Spinal cord (tissue), 10 donors: Measurements from ENCODE around the gene APOO. TPM values are rescaled to one million over a fixed set of nuclear protein-coding genes. Genes with fewer than 3 reads are reported as not detected.
A peak's percentile ranks its signal among the peaks of the same experiment; 100 is the strongest.

Experiments used
- DNase-seq, 6 donors: peaks; one replicate each; pipeline versions ENCODE4 v3.0.0 to v3.0.0-alpha.2; 2013 to 2015; ENCODE audit warnings: low spot score in 6 of 6, low read depth in 4 of 6
- H3K27ac ChIP-seq: one replicate; pipeline ENCODE4 v1.5.1; 2013; ENCODE audit warnings: low read depth, low read length, control low read depth
- H3K27me3 ChIP-seq: one replicate; pipeline ENCODE4 v1.6.1; 2013; ENCODE audit warnings: low read length; ENCODE audit not compliant: control insufficient read depth, insufficient read depth
- H3K36me3 ChIP-seq: one replicate; pipeline ENCODE4 v1.6.1; 2013; ENCODE audit warnings: low read length; ENCODE audit not compliant: control insufficient read depth, insufficient read depth
- H3K4me1 ChIP-seq: one replicate; pipeline ENCODE4 v1.6.1; 2013; ENCODE audit warnings: low read length; ENCODE audit not compliant: control insufficient read depth, insufficient read depth
- H3K4me3 ChIP-seq: one replicate; pipeline ENCODE4 v1.5.1; 2013; ENCODE audit warnings: low read depth, low read length, control low read depth
- H3K9me3 ChIP-seq: one replicate; pipeline ENCODE4 v1.6.1; 2013; ENCODE audit warnings: low read length; ENCODE audit not compliant: control insufficient read depth, insufficient read depth
- WGBS: methylation state at CpG from one replicate; pipeline ENCODE4 v1.1.5; 2013; ENCODE audit warnings: missing lambda C conversion rate; ENCODE audit not compliant: insufficient coverage; 5-methylcytosine and 5-hydroxymethylcytosine counted together
- long read RNA-seq, 4 donors: transcript quantifications; one replicate each; lab custom pipeline, GENCODE V29; 2026
- polyA plus RNA-seq, 2 donors: library from polyadenylated mRNA; unstranded; fragments of 120-200 nt; gene quantifications; one replicate each; pipeline ENCODE4 v1.2.1, GENCODE V29; 2013; ENCODE audit not compliant: insufficient read length in 2 of 2
- total RNA-seq, 2 donors: library from RNA; depleted of rRNA in 1 of 2; stranded (reverse); fragments of 120-200 nt in 1 of 2; fragments of >200 nt in 1 of 2; gene quantifications; one replicate each; pipeline versions ENCODE4 v1.2.3 to v1.2.4, GENCODE V29; 2013 to 2014
- donor health status: healthy.

Gene APOO
- total RNA-seq (10 to 100 TPM; 34.5 to 50.0 TPM), polyA plus RNA-seq (10 to 100 TPM; 73.3 to 79.7 TPM)
- long read RNA-seq, donor 1, transcript APOO-201 (9 exons, 1,118 nt): major isoform, 16 of 48 reads
- long read RNA-seq, donor 1, partial matches to known transcripts: 6 of 48 reads
- long read RNA-seq, donor 1, other reads (novel, unspliced or antisense): 23 of 48 reads
- long read RNA-seq, donor 2, partial matches to known transcripts: 0 of 10 reads
- long read RNA-seq, donor 2, other reads (novel, unspliced or antisense): 5 of 10 reads
- long read RNA-seq, donor 3, partial matches to known transcripts: 0 of 18 reads
- long read RNA-seq, donor 3, other reads (novel, unspliced or antisense): 12 of 18 reads
- long read RNA-seq, donor 4, transcript APOO-201 (9 exons, 1,118 nt): major isoform, 8 of 13 reads
- long read RNA-seq, donor 4, partial matches to known transcripts: 0 of 13 reads
- long read RNA-seq, donor 4, other reads (novel, unspliced or antisense): 5 of 13 reads

DNA sequence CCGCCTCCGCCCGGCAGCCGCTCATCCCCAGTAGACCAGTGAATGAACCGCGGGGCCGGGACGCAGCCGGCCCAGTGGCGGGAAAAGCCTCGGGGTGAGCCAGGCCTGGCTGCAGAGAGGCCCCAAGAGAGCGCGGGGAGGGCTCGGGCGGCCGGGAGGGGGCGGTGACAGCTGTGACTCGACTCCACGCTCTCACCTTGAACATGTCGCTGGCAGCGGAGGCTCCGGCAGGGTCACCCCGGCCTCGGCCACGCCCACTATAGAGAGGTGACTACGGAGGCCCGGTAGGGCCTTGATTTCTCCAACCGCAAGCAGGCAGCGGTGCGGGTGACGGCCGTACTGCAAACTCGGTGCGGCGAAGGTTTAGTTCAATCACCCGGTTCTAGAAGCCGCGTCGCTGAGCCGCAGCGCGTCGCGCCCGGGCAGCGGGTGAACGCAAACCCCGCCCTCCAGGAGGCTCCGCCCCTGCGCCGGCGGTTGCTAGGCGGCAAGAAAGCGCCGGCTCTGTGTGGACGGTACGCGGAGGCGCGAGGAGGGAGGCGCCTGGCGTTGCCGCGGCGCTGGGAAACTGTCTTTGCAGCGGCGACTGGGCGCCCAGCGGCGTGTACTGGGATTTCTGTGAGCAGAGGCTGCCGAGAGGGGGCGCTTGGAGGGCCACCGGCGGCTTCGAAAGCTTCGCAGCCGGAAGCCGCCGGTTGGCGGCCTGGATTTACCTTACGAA, at the start of gene APOO, which contains the start of gene CXorf58:
TSS of gene APOO (minus strand) at position 441 of the 721 bp plus-strand sequence. CDS start at position 205, 236 bp downstream.
TSS of gene CXorf58 (plus strand) at position 509 of the 721 bp plus-strand sequence. CDS start 2,297 bp downstream, outside the sequence.
- H3K27ac ChIP-seq: peak within 1 kb of the TSS; percentile 79
- no peaks in the 10 kb centered on the region for H3K9me3 ChIP-seq
- peak within 1 kb of the TSS; percentile 65 for H3K4me3 ChIP-seq
- H3K36me3 ChIP-seq: no peaks in the 10 kb centered on the region
- DNase-seq: peak in 5 of 6 donors; percentile 67 to 97 (median 78)
- WGBS: 25% methylated on average over 80 of the region's 81 CpGs
- H3K4me1 ChIP-seq: peaks cover 3% of the 10 kb centered on the region
- peaks cover 13% of the 10 kb centered on the region for H3K27me3 ChIP-seq

DNA sequence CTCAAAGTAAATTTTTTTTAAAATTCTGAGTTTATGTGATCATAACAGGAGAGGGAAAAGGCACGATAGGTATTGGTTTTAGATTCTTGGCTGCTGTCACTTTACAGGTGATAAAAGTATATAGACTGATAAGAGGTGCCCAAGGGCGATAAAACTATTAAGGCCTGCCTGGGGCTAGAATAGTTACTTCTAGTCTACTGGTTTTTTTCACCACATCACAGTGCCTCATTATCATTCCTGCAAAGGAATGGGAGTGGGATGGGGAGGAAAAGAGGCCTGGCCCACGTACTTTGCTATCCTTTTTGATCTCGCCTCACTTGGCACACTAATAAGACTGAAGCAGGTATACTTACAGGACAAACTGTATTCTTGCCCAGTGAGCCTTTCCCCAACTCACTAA, 46.7 kb upstream of the APOO start:
- peaks cover 6% of the 10 kb centered on the region for H3K27me3 ChIP-seq
- WGBS: 44% methylated on average over 1 of the region's 4 CpGs

GRCh38 chrX:23953908-23954269, 46.2 kb upstream of the APOO start:
- Histone ChIP-seq H3K9me3 (no peaks in the 10 kb centered on the region), H3K27me3 (peaks cover 6% of the 10 kb centered on the region), H3K27ac (no peak overlapping the region), H3K36me3 (no peaks in the 10 kb centered on the region), H3K4me1 (no peaks in the 10 kb centered on the region), H3K4me3 (no peak overlapping the region)
- DNase-seq: no peak
- WGBS: no CpG with 5 or more reads among the region's 11 CpGs

More for the DNA sequence above, 46.7 kb upstream of the APOO start:
- H3K9me3 ChIP-seq: no peaks in the 10 kb centered on the region
- H3K27ac ChIP-seq: no peak overlapping the region
- no peak for DNase-seq
- H3K4me1 ChIP-seq: no peaks in the 10 kb centered on the region
- H3K4me3 ChIP-seq: no peak overlapping the region
- H3K36me3 ChIP-seq: no peaks in the 10 kb centered on the region

GRCh38 chrX:23952984-23953907, 45.5 kb upstream of the APOO start:
- Histone ChIP-seq H3K27me3 (peaks cover 8% of the 10 kb centered on the region), H3K4me1 (no peaks in the 10 kb centered on the region), H3K9me3 (no peaks in the 10 kb centered on the region), H3K36me3 (no peaks in the 10 kb centered on the region), H3K4me3 (no peak overlapping the region), H3K27ac (no peak overlapping the region)
- WGBS: 61% methylated on average over 3 of the region's 9 CpGs
- no peak for DNase-seq

DNA sequence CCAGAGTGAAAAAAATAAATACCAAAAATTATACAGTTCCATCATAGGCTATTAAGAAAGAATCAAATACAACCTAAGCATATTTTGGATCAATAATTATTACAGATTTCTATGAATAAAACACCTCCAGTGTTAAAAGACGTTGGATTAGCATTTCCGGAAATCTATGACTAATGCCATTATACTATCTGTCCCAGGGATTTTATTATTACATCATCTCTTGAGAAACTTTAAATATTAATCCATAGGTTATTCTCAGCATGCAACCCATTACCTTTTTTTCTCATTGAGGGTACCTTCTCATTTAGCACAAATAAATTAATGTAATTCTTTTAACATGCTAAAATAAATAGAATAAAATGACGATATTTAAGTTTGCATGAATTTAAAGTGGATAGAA, 44.7 kb upstream of the APOO start:
- Histone ChIP-seq H3K36me3 (no peaks in the 10 kb centered on the region), H3K4me1 (no peaks in the 10 kb centered on the region), H3K27ac (no peak overlapping the region), H3K27me3 (peaks cover 8% of the 10 kb centered on the region), H3K9me3 (no peaks in the 10 kb centered on the region), H3K4me3 (no peak overlapping the region)
- no CpG with 5 or more reads among the region's 3 CpGs for whole genome bisulfite sequencing
- no peak for DNase-seq

- no peak for DNase-seq
- no peaks in the 10 kb centered on the region for H3K9me3 ChIP-seq
- H3K4me1 ChIP-seq: no peaks in the 10 kb centered on the region
- no peaks in the 10 kb centered on the region for H3K36me3 ChIP-seq
- no peak overlapping the region for H3K4me3 ChIP-seq
- peaks cover 10% of the 10 kb centered on the region for H3K27me3 ChIP-seq
- WGBS: no CpG with 5 or more reads among the region's 1 CpG
- no peak overlapping the region for H3K27ac ChIP-seq
Observed at GRCh38 chrX:23945206-23945605, 37.5 kb upstream of the APOO start.

- DNase-seq: no peak
- WGBS: no CpG with 5 or more reads among the region's 1 CpG
- no peaks in the 10 kb centered on the region for H3K9me3 ChIP-seq
- H3K27ac ChIP-seq: no peak overlapping the region
- H3K27me3 ChIP-seq: peaks cover 10% of the 10 kb centered on the region
- no peaks in the 10 kb centered on the region for H3K36me3 ChIP-seq
- H3K4me1 ChIP-seq: no peaks in the 10 kb centered on the region
- no peak overlapping the region for H3K4me3 ChIP-seq
Observed at GRCh38 chrX:23944234-23944633, 36.5 kb upstream of the APOO start.

- H3K27me3 ChIP-seq: peaks cover 8% of the 10 kb centered on the region
- no peaks in the 10 kb centered on the region for H3K9me3 ChIP-seq
- DNase-seq: no peak
- no peak overlapping the region for H3K4me3 ChIP-seq
- no CpG with 5 or more reads among the region's 1 CpG for WGBS
- H3K27ac ChIP-seq: no peak overlapping the region
- no peaks in the 10 kb centered on the region for H3K36me3 ChIP-seq
- H3K4me1 ChIP-seq: no peaks in the 10 kb centered on the region
Observed at GRCh38 chrX:23939203-23939602, 31.5 kb upstream of the APOO start.

DNA sequence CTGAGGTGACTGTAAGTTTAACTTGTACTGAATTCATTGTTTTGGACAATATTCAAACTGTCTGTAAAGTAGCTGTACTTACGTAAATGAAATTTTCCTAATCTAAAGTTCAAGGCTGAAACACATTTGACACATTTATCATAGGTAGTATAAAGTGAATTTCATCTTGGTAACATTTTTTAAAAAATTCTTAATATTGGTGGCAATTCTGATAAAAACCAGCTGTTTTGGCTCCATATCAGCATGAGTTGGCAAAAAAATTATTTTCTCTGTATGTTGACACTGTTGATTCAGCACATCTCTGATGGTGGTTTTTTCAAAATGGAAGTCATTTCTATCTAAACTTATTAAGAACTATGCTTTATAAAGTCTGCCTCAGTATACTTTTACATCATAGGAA, 31.0 kb upstream of the APOO start:
- no peaks in the 10 kb centered on the region for H3K9me3 ChIP-seq
- H3K4me1 ChIP-seq: no peaks in the 10 kb centered on the region
- H3K27me3 ChIP-seq: peaks cover 5% of the 10 kb centered on the region
- H3K4me3 ChIP-seq: no peak overlapping the region
- no peak for DNase-seq
- no peak overlapping the region for H3K27ac ChIP-seq
- no peaks in the 10 kb centered on the region for H3K36me3 ChIP-seq
- no CpG with 5 or more reads among the region's 1 CpG for WGBS
